Esophagus muscularis mucosa (tissue), 4 donors: ENCODE measurements around the gene CST4. TPM values are rescaled to one million over a fixed set of nuclear protein-coding genes. Genes with fewer than 3 reads are reported as not detected.
"Not testable (repeated sequence)": the region's sequence is repeated elsewhere in the genome, so short reads cannot be mapped to it uniquely, and the experiment has no call there.

Source experiments
- DNase-seq: peaks from one replicate; pipeline ENCODE4 v3.0.0-alpha.2; 2017; ENCODE audit errors: extremely low spot score
- H3K27ac ChIP-seq, 4 donors: fragments of 200-600 bp; sonication (generic); replicated peaks in 1 of 4; 1 replicate in 3 of 4; 2 replicates in 1 of 4; pipeline ENCODE4 v1.5.1; 2016 to 2019; ENCODE audit warnings: mild to moderate bottlenecking in 1 of 4
- H3K27me3 ChIP-seq, 4 donors: fragments of 200-600 bp; sonication (generic); one replicate each; pipeline versions ENCODE4 v1.5.1 to v1.6.0; 2016 to 2019
- H3K36me3 ChIP-seq, 4 donors: fragments of 200-600 bp; sonication (generic); one replicate each; pipeline ENCODE4 v1.5.1; 2016 to 2019
- H3K4me1 ChIP-seq, 4 donors: fragments of 200-600 bp; sonication (generic); one replicate each; pipeline ENCODE4 v1.5.1; 2016 to 2019
- H3K4me3 ChIP-seq, 4 donors: fragments of 200-600 bp; sonication (generic); 1 replicate in 2 of 4; 2 replicates in 2 of 4; pipeline ENCODE4 v1.5.1; 2016 to 2019; ENCODE audit warnings: mild to moderate bottlenecking in 4 of 4, moderate library complexity in 1 of 4
- H3K9me3 ChIP-seq, 4 donors: fragments of 200-600 bp; sonication (generic); 1 replicate in 3 of 4; 2 replicates in 1 of 4; pipeline ENCODE4 v1.5.1; 2016 to 2019
- CTCF ChIP-seq, 3 experiments: fragments of 200-600 bp in 2 of 3; fragments of 450-650 bp in 1 of 3; sonication (generic) in 2 of 3; IDR thresholded peaks; one replicate each; pipeline ENCODE4 v1.5.1; 2017 to 2019; ENCODE audit warnings: antibody characterized with exemption in 3 of 3, mild to moderate bottlenecking in 2 of 3, moderate library complexity in 1 of 3
- EP300 ChIP-seq: sonication (generic); formaldehyde crosslinking; IDR thresholded peaks from one replicate; pipeline ENCODE4 v1.6.1; 2017; ENCODE audit warnings: antibody characterized with exemption
- POLR2A ChIP-seq: fragments of 450-650 bp; IDR thresholded peaks from one replicate; pipeline ENCODE4 v1.6.1; 2017; ENCODE audit warnings: antibody characterized with exemption, moderate library complexity, mild to moderate bottlenecking, low read depth
- POLR2AphosphoS5 ChIP-seq, 2 donors: sonication (generic); formaldehyde crosslinking; IDR thresholded peaks; one replicate each; pipeline ENCODE4 v1.6.1; 2017; ENCODE audit warnings: antibody characterized with exemption in 2 of 2
- WGBS: methylation state at CpG from one replicate; pipeline ENCODE4 v1.1.5; 2018; 5-methylcytosine and 5-hydroxymethylcytosine counted together
- intact Hi-C: fragments of 100-400 bp; cut with DNase I; formaldehyde crosslinking; loops from one replicate; pipeline ENCODE4 v1.15.1; 2023
- total RNA-seq, 4 donors: library from RNA; depleted of rRNA; stranded (reverse); fragments of >200 nt; gene quantifications; one replicate each; pipeline versions ENCODE4 v1.1.0 to v1.2.1, GENCODE V29; 2016

Gene CST4
- total RNA-seq, result not detected

- H3K36me3 ChIP-seq, H3K4me3 ChIP-seq, H3K27ac ChIP-seq, intact Hi-C loops, H3K4me1 ChIP-seq, H3K9me3 ChIP-seq: not testable (repeated sequence)
- 50% methylated on average over 1 of the region's 12 CpGs for WGBS
- H3K27me3 ChIP-seq, result peaks cover 0 to 16% (median 0%) of the 10 kb centered on the region in 4 donors
- peak; percentile 74 for DNase-seq
Observed at GRCh38 chr20:23688684-23689398, at the start of gene CST4. TSS of gene CST4 (minus strand) at chr20:23689038. CDS start at chr20:23688969, 69 bp downstream.

GRCh38 chr20:23735391-23735790, 46.6 kb upstream of the CST4 start:
- H3K27ac ChIP-seq, H3K4me1 ChIP-seq, H3K27me3 ChIP-seq, H3K4me3 ChIP-seq, intact Hi-C loops, H3K9me3 ChIP-seq, H3K36me3 ChIP-seq: not testable (repeated sequence)
- WGBS, result 60% methylated on average over 3 of the region's 3 CpGs
- peak; percentile 21 for DNase-seq

- peak; percentile 8 for DNase-seq
- H3K4me3 ChIP-seq, H3K27me3 ChIP-seq, H3K36me3 ChIP-seq, H3K4me1 ChIP-seq, intact Hi-C loops, H3K27ac ChIP-seq, H3K9me3 ChIP-seq: not testable (repeated sequence)
- 73% methylated on average over 2 of the region's 2 CpGs for WGBS
Observed at GRCh38 chr20:23734949-23735348, 46.1 kb upstream of the CST4 start.

- H3K27me3 ChIP-seq, DNase-seq, H3K9me3 ChIP-seq, H3K36me3 ChIP-seq, H3K4me3 ChIP-seq, H3K4me1 ChIP-seq, H3K27ac ChIP-seq, intact Hi-C loops: not testable (repeated sequence)
- WGBS, result 100% methylated on average over 1 of the region's 1 CpG
Observed at GRCh38 chr20:23734440-23734839, 45.6 kb upstream of the CST4 start.

GRCh38 chr20:23727016-23727415, 38.2 kb upstream of the CST4 start:
- Histone ChIP-seq H3K4me3 (no peak overlapping the region), H3K27me3 (no peaks in the 10 kb centered on the region), H3K27ac (no peak overlapping the region), H3K4me1 (no peaks in the 10 kb centered on the region), H3K36me3 (no peaks in the 10 kb centered on the region), H3K9me3 (no peaks in the 10 kb centered on the region)
- 76% methylated on average over 3 of the region's 3 CpGs for WGBS
- intact Hi-C loops, result no loop called here
- DNase-seq, result peak; percentile 87
- no peak for TF ChIP-seq EP300
- no peak for TF ChIP-seq CTCF (IDR thresholded peaks at IDR 0.05)
- no peak for TF ChIP-seq POLR2A
- TF ChIP-seq POLR2AphosphoS5 (IDR thresholded peaks at IDR 0.05), result no peak

GRCh38 chr20:23725102-23725501, 36.3 kb upstream of the CST4 start:
- intact Hi-C loops, result no loop called here
- Histone ChIP-seq H3K9me3 (no peaks in the 10 kb centered on the region), H3K4me3 (no peak overlapping the region), H3K27me3 (no peaks in the 10 kb centered on the region), H3K4me1 (no peaks in the 10 kb centered on the region), H3K27ac (no peak overlapping the region), H3K36me3 (no peaks in the 10 kb centered on the region)
- 87% methylated on average over 3 of the region's 3 CpGs for WGBS
- TF ChIP-seq CTCF (IDR thresholded peaks at IDR 0.05) (no peak), EP300 (no peak), POLR2A (no peak), POLR2AphosphoS5 (IDR thresholded peaks at IDR 0.05) (no peak)
- DNase-seq, result peak; percentile 72

- H3K9me3 ChIP-seq, intact Hi-C loops, H3K4me3 ChIP-seq, H3K27ac ChIP-seq, H3K27me3 ChIP-seq, H3K4me1 ChIP-seq, H3K36me3 ChIP-seq: not testable (repeated sequence)
- WGBS, result 50% methylated on average over 2 of the region's 2 CpGs
- DNase-seq, result peak; percentile 57
- peak in 2 of 3 experiments; percentile 11 to 55 for TF ChIP-seq CTCF (IDR thresholded peaks at IDR 0.05)
Observed at GRCh38 chr20:23723659-23724307, 34.9 kb upstream of the CST4 start.

- H3K9me3 ChIP-seq, intact Hi-C loops, H3K36me3 ChIP-seq, H3K4me1 ChIP-seq, H3K27ac ChIP-seq, H3K27me3 ChIP-seq, H3K4me3 ChIP-seq: not testable (repeated sequence)
- WGBS, result 83% methylated on average over 5 of the region's 5 CpGs
- DNase-seq, result peak; percentile 26
Observed at GRCh38 chr20:23722851-23723250, 34.0 kb upstream of the CST4 start.
